ENCODE measurements around the gene HTR6.
"Not testable (repeated sequence)": the region's sequence is repeated elsewhere in the genome, so short reads cannot be mapped to it uniquely, and the experiment has no call there.

HTR6 gene

DNA sequence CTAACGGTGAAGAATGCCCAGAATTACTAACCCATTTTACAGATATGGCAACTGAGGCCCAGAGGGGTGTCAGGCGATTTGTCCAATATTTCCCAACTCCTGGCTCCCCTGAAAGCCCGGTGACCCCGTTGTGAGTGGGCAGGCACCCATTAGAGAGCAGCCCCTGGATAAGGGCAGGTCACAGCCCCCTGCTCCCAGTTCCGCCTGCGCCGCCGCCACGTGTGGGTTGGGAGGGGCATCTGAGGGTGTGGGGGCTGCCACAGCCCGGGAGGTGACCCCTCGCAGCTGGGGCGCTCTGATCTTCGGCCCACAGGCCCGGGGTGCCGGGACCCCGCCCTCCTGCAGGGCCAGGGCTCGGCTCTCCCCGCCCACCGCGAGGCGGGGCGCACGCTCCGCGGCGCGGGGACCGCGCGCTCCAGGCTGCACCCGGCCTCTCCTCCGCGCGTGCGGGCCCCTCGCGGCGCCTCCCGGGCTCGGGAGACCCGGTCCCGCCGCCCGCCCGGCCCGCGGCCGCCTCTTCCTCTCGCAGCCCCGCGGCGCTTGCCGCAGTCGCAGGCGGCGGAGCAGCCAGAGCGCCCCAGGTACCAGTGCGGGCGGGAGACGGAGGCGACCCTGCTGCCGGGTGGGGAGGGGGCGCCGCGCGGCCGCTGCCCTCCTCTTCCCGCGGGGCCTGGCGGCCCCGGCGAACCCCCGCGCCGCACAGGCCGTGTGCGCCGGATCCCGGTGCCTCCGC lies at the start of gene HTR6:
HTR6 (plus strand) TSS at position 423 of the 733 bp plus-strand sequence. CDS start 879 bp downstream, outside the sequence.
- DNase-seq, result no peak

DNA sequence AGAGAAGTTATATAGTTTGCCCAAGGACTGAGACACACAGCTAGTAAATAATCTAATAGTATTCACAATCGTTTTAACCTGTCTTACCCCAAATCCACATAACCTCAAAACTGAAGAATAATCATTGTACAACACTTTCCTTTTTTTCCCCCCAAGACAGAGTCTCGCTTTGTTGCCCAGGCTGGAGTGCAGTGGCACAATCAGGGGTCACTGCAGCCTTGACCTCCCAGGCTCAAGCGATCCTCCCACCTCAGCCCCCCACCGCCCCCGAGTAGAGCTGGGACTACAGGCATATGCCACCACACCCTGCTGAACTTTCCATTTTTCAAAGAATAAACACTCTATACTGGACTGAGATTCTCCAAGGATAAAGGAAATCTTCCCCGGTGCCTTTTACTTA lies 49.2 kb upstream of the HTR6 start:
- no peak for DNase-seq

DNA sequence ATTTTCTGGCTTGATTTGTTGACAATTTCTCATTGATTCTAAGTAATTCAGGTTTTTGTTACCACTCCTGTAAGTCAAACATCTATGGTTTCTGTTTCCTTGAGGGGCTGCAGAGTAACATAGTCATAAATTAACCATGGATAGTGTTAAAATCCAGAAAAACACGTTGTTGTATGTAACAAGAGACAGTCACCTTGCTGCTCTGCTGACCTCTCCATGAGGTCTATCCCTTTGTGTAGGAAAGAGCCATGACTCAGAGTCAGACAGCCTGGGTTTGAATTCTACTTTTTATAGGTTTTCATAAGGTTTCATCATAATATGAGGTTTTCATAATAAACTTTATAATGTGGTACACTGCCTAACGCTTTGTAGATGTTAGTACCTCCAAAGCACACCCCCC lies 48.2 kb upstream of the HTR6 start:
- no peak for DNase-seq

DNA sequence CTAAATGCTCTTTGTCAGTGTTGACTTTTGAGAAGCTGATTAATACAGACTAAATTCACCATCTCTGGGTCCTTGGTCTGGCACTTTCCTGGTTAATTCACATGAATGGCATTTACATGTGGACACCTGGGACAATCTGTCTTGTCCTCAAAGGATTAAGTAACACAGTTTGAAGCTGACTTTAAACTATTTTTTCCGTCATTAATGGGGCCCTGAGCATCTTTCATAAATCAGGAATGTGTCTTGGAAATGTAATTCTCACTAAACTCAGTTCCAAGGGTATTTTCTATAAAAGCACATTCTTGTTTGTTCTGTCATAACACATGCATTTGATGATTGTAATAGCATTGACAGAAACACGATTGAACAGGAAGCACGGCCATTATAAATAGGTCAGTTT lies 47.3 kb upstream of the HTR6 start:
- DNase-seq, result no peak

DNA sequence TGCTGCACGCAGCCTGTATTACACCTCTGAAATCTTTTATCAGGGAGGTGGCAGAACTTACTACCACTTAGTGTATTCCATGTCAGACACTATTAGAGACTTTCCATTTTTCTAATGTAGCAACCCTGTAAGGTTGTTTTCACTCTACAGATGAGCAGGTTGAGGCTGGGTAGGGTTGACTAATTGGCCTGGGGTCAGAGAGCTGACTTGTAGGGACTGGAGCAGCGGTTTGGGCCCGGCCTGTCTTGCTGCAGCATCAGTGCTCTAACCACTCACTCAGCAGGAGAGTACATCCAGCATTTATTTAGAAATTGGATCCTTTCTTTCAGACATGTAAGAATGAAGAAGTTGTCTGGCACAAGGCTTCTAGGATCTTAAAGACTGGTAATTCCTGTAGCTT lies 46.2 kb upstream of the HTR6 start:
- DNase-seq, result no peak

DNA sequence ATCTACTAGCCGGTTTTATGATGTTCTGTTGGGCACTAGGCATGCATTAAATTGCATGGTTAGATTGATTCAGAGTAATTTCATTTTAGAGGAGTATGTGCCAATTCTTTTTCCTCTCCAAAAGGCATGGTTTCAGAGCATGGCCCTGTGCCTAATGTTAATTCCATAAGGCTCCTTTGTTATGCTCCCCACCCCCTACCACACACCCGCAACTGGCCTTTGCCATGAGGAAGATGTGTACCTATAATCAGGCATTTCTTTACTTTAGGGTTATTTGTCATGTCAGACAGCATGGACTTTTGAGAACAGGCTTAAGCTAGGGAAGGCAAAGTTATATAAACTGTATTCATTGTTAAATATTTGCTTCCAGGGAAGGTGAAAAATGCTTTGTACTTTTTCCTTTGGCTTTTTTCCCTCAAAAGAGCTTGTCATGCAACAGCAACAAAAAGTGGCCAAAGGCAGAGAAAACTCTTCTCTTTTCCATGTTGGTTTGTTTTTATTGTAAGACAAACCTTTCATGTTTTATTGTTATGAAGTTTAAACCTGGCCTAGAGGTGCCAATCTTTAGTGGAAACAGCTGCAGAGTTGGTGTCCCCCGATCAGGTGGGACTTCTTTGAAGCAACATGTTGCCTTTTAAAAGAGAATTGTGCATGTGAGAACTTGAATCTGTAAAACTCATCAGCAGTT lies 44.8 kb upstream of the HTR6 start:
- no peak for DNase-seq

DNA sequence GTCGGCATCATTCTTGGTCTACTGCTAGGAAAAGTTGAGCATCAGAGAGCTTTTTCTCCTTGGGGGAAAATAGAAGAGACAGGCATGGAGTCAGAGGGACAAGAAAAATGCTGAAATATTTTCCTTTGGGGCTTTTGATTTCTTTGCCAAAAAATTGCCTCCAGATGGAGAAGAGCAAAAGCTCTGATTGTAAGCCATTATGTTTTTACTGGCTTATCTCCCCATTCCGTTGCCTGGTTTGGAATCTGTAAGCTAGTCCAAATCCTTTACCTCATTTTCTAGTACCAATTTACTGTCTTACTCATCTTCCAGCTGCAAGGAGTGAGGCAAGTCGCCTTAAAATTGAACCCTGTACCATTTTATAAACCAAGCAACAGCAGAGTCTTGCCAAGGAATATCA lies 43.9 kb upstream of the HTR6 start:
- DNase-seq, result no peak

DNA sequence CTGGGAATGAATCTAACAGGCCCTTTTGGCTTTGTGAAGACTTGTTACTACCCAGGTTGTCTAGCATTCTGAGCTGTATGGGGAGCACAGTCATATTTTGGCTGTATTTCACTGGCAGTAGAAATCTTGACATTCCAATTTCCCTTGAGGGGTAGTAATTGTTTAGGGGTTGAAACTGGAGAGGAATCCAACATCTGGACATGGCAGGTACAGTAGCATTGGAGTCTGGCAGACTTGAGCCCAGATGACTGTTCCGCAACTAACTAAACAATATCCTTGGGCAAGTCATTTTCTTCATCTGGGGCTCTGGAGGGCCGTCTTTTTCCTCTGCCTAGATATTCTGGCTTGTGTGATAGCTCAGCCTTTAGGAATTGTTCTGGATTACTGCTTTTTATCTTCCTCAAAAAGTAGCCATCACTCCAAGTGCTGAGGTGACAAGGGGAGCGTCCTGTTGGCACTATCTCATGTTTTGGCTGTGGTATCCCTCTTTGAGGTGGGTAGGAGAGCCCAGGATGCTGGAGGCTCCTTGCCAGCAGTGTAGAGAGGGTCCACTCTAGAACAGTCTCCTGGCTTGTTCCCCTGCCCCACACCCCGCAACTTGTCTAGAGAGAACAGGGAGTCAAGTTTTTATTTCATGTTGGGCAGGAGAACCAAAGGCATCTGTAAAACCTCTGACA lies 43.3 kb upstream of the HTR6 start:
- DNase-seq, result no peak

DNA sequence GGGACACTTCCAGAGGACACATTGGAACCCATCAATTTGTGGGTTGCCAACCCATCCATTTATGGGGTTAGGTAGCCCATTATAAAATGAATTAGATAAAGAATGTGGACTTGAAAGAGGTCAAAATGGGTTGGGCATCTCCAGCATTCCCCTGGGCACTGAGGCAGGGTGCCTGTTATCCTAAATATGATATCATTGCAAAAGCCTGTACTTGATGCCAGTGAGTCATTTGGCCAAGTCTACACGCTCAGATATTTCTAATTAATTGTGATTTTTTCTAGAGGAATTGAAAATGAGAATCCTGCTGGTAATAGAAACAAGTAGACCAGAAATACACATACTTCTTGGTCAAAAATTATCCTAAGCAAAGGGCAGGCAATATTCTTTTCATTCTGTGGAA lies 42.5 kb upstream of the HTR6 start:
- no peak for DNase-seq

DNA sequence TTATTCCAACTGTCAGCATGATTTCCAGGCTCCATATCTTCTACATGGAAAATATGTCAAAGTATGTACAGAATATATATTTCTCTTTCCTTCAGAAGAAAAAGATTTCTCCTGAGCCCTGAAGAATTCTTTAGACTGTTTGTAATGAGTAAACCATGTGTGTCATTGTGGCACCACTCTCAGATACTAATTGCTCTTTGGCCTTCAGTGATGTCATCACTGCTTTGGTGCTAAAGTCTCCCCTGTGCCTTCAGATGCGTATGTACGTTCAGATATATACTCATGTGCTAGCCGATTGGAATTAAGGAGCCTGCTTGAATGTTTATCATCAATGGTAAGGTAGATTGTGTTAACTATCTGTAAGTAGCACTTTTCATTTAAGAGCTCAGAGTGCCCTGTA lies 41.2 kb upstream of the HTR6 start:
- DNase-seq, result no peak

DNA sequence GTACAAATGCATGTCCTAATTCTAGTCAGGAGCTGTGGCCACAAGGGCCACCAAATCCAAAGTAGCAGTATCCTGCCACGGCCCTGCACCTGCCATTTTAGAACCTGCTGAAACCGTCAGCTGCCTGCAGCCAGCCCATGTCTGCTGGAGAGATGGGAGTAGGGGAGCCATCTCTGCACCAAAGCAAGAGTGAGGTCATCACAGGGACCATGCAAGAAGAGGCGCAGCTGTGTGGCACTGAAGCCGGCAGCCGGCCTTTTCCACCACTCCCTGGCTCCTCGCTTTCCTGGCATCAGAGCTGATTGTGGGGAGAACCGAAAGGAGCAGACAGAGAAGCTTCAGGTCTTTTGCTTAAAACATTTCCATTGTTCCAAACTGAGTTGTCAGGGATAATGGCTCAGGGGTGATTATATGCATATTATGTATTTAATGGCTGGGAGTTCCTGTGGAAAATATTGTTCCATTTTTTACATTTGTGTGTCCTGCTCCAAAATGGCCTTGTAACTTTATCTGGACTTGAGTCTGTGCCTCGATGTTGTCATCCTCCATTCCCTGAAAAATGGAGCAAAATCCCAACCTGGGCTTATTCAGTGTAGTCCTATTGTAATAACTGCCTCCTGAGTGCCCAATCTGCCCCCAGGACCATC lies 39.3 kb upstream of the HTR6 start:
- DNase-seq, result no peak

DNA sequence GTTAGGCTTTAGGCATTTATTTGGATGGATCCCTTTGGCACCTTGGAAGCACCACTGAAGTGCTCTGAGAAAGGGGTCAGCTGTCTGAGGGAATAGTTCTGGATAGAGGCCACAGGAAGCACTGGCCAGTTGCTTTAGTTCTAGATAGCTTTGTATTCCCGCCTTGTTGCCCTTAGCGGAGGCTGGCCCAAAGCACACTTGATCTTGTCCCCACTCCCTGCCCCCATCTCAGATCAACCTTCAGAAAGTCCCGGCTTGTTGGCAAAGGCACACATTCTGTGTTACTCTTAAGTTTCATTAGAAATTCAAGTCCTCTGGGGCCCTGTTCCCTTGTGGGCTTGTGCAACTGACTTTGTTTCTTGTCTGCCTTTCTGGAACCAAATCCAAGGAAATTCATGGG lies 35.8 kb upstream of the HTR6 start:
- DNase-seq, result no peak

DNA sequence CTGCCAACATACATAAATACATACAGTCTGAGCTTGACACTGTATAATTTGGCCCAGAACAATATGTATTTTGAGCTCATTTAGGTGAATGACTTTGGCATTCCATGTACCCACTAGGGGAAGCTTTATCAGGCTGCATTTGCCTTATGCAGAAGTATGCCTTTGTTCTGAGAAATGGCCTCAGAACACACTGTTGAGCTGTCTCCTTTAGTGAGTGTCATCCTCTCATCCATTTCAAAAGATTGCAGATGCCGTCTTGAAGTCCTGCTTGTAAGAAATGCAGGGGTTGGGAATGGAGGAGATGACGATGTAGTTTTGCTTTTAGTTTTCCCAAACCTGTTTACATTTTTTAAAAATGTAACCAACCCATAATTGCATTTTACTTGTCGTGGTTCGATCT lies 35.3 kb upstream of the HTR6 start:
- no peak for DNase-seq

DNA sequence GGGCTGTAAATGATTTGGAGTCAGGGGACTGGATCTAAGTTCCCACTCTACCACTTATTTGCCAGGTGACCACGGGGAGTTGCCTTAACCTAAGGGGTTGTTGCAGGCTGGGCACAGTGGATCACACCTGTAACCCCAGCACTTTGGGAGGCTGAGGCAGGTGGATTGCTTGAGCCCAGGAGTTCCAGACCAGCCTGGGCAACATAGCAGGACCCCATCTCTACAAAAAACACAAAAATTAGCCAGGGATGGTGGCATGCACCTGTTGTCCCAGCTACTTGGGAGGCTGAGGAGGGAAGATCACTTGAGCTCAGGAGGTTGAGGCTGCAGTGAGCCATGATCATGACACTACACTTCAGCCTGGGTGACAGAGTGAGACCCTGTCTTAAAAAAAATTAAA lies 34.5 kb upstream of the HTR6 start:
- not testable (repeated sequence) for DNase-seq

DNA sequence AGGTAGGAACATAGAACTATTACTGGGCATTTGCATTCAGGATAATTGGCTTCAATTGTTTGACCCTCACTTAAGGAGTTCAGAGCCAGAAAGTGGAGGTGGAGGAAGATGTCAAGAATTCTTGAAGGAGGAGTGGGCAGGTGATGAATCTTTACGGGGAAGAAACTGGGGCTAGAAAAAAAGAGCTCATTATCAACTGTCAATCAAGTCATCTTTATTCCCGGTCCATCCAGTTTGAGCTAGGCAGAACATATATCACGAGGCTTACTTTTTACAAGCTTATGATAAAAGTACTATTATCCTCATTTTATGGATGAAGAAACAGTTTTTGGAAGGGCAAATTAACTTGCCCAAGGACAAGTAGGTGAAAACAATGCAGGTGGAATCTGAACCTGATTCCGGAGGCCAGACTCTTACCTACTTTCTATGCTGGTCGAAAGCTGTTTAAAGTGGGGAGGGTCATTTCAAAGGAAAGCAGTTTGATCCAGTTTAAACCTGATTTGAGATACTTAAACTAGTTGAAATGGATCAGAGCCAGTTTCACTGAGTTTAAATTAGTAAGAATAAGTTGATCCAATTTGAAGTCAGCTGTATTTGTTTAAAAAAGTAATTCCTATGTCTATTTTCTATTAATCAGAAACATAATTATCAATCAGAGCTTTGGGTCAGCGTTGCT lies 33.8 kb upstream of the HTR6 start:
- DNase-seq, result no peak

DNA sequence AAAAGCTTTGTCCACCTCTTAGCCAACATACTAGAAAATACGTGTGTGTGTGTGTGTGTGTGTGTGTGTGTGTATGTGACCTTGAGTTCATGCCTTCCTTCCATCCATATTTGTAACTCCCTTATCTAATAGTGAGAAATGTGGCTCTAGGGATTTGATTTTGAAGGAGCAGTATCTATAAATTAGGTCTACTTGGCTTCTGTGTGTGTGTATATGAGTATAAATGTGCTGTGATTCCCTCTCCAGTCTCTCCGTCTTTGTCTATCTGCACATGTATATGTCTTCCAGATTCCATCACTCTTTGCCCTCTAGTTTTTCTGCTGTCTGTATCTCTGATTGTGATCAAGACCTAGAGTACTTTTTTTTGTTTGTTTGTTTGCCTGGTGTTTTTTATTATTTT lies 32.5 kb upstream of the HTR6 start:
- no peak for DNase-seq

DNA sequence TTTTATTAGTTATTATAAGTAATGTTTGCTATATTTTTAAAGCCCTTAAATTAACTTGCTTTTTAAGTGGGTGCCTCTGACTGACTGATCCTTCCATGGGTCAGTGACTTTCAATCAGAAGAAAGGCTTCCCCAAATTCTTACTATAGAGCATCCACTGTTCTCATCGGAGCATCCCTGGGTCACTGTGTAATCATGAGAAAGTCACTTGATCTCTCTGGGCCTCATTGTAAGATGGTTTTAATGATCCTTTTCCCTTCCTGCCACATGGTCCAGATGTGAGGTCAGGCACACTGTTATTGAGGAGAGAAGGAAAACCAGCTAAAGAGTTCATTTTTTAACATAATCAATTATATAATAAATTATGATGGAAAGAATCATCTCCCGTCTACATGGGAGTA lies 31.6 kb upstream of the HTR6 start:
- no peak for DNase-seq

DNA sequence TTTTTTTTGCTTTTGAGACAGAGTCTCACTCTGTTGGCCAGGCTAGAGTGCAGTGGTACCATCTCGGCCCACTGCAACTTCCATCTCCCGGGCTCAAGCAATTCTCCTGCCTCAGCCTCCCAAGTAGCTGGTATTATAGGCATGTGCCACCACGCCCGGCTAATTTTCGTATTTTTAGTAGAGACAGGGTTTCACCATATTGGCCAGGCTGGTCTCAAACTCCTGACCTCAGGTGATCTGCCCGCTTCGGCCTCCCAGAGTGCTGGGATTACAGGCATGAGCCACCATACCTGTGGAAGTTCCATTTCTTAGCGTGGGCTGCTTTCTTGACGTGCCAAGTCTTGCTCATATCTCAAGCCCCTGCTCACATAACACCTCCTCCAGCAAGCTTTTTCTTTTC lies 29.6 kb upstream of the HTR6 start:
- not testable (repeated sequence) for DNase-seq

DNA sequence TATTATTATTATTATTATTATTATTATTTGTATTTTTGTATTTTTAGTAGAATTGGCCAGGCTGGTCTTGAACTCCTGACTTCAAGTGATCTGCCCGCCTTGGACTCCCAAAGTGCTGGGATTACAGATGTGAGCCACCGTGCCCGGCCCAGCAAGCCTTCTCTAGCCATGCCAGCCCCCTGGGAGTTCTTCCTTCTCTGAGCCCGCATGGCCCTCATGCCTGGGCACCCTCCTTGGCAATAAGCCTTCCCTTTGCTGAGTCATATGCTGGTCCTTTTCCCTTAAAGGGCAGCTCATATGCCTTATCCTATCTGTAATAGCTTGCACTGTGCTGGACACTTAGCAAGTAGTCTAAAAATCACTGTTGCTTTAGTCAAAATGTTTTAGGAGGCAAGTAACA lies 29.0 kb upstream of the HTR6 start:
- DNase-seq, result no peak

DNA sequence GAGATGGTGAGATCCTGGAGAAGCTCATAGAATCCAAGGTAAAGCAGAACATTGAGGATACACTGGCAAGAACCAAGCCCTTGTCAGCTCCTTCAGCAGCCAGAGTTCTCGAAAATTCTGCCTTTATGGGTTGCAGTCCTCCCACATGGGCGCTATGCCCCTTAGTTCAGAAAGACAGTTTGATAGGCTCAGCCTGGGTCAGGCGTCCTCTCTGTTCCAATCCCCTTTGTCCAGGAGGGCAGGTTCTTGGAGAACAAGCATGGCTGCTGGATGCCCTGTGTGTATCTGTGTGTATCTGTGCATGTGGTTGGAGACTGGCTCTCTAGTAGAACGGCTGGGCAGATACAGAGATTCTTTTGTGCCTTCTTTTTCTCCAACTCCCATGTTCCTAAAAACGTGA lies 28.6 kb upstream of the HTR6 start:
- DNase-seq, result no peak

DNA sequence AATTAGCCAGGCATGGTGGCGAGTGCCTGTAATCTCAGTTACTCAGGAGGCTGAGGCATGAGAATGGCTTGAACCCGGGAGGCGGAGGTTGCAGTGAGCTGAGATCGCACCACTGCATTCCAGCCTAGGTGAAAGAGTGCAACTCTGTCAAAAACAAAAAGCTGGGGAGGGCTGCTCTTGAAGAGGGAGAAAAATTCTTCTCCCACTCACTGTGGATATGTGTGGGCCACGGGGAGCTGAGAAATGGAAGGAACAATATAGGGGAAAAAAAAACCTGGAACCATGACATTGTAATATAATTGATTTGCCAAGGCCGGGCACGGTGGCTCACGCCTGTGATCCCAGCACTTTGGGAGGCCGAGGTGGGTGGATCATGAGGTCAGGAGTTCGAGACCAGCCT lies 27.9 kb upstream of the HTR6 start:
- not testable (repeated sequence) for DNase-seq

DNA sequence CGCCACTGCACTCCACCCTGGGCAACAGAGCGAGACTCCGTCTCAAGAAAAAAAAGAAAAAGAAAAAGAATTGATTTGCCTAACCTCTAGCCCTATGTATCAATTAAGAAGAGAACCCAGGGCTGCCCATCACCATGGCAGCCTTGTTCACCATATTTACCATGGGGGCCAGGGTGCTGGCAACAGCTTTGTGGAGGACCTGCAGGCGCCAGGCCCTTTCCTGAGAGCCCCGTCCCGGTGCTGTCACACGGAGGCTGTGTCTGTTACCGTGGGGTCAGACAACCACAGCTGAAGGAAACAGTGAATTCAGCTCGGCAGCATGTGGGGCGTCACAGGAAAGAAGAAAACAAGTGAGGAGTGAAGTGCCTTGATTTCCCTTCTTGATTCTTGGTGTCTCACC lies 27.1 kb upstream of the HTR6 start:
- DNase-seq, result no peak

DNA sequence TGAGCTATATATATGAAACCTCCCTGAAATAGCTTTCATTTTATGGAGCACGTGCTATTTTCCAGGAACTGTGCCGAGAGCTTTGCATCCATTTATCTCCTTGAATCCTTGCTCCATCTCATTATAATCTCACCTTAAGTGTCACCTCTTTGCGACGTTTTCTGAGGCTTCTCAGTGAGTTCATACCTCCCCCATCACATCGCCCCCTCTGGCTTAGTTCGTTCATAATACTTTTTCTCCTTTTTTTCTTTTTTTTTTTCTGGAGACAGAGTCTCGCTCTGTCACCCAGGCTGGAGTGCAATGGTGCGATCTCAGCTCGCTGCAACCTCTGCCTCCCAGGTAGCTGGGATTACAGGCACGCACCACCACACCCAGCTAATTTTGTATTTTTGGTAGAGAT lies 25.4 kb upstream of the HTR6 start:
- DNase-seq, result not testable (repeated sequence)

All from GF-D8 (cell line).